Cardiac fibroblast (primary cell): Measurements from ENCODE around the gene FANCD2.
A peak's percentile ranks its signal among the peaks of the same experiment; 100 is the strongest.

ENCODE experiments used
- DNase-seq, 2 donors: peaks; one replicate each; pipeline versions ENCODE4 v3.0.0 to v3.0.0-alpha.2; 2010; ENCODE audit warnings: low read depth in 2 of 2
- H3K4me3 ChIP-seq, 2 donors: replicated peaks in 1 of 2; 1 replicate in 1 of 2; 2 replicates in 1 of 2; pipeline ENCODE4 v1.5.1; 2011; ENCODE audit warnings: low read depth in 2 of 2, low read length in 2 of 2, mild to moderate bottlenecking in 2 of 2, moderate library complexity in 1 of 2
- CTCF ChIP-seq: IDR thresholded peaks from one replicate; pipeline ENCODE4 v1.5.1; 2011; ENCODE audit warnings: low read depth, mild to moderate bottlenecking, low read length, inconsistent platforms

The FANCD2 gene

GRCh38 chr3:10026084-10026890 lies at the start of gene FANCD2:
TSS of gene FANCD2 (plus strand) at chr3:10026437. CDS start at chr3:10028658, 2,221 bp downstream.
- H3K4me3 ChIP-seq: peak within 1 kb of the TSS; percentile 89 to 94
- peak; percentile 86 to 90 for DNase-seq
- TF ChIP-seq CTCF: no peak

- no peak for TF ChIP-seq CTCF
- DNase-seq: peak; percentile 98 to 99
- no peak overlapping the region for H3K4me3 ChIP-seq
These were observed 49.2 kb upstream of the FANCD2 start for GRCh38 chr3:9976721-9977709.

- no peak for DNase-seq
- no peak for TF ChIP-seq CTCF
- no peak overlapping the region for H3K4me3 ChIP-seq
These were observed 47.4 kb upstream of the FANCD2 start for GRCh38 chr3:9978710-9979305.

GRCh38 chr3:9980251-9980650 lies 46.0 kb upstream of the FANCD2 start:
- H3K4me3 ChIP-seq: no peak overlapping the region
- TF ChIP-seq CTCF: no peak
- no peak for DNase-seq

- no peak for DNase-seq
- TF ChIP-seq CTCF: no peak
- peak overlapping the region; percentile 64 to 75 for H3K4me3 ChIP-seq
These were observed 40.0 kb upstream of the FANCD2 start for GRCh38 chr3:9986230-9986725.

GRCh38 chr3:9994086-9994844 lies 32.0 kb upstream of the FANCD2 start:
- TF ChIP-seq CTCF: no peak
- peak; percentile 87 to 88 for DNase-seq
- no peak overlapping the region for H3K4me3 ChIP-seq
